Smooth muscle cell (in vitro differentiated cells): Measurements from ENCODE around the gene BATF3. TPM values are rescaled to one million over a fixed set of nuclear protein-coding genes. Genes with fewer than 3 reads are reported as not detected.

ENCODE experiments used
- DNase-seq: peaks from one replicate; lab custom pipeline; 2025; ENCODE audit not compliant: unreplicated experiment; lab: John Stamatoyannopoulos, UW
- H2AFZ ChIP-seq: fragments of 200-600 bp; sonication (generic); 2 replicates; pipeline ENCODE4 v1.6.0; 2016; ENCODE audit warnings: antibody characterized with exemption, low read depth, mild to moderate bottlenecking
- H3F3A ChIP-seq: fragments of 200-600 bp; sonication (generic); 2 replicates; pipeline ENCODE4 v1.6.0; 2017; ENCODE audit warnings: antibody characterized with exemption, low read depth
- H3K27ac ChIP-seq: fragments of 200-600 bp; sonication (generic); 2 replicates; pipeline ENCODE4 v1.5.1; 2016; ENCODE audit warnings: low read depth, mild to moderate bottlenecking
- H3K27me3 ChIP-seq: fragments of 200-600 bp; sonication (generic); 2 replicates; pipeline ENCODE4 v1.6.1; 2016; ENCODE audit warnings: low read depth, mild to moderate bottlenecking
- H3K36me3 ChIP-seq: fragments of 200-600 bp; sonication (generic); 2 replicates; pipeline ENCODE4 v1.5.1; 2016; ENCODE audit warnings: low read depth
- H3K4me1 ChIP-seq: fragments of 200-600 bp; sonication (generic); 2 replicates; pipeline ENCODE4 v1.5.1; 2016; ENCODE audit warnings: low read depth
- H3K4me2 ChIP-seq: fragments of 200-600 bp; sonication (generic); 2 replicates; pipeline ENCODE4 v1.6.0; 2016; ENCODE audit warnings: mild to moderate bottlenecking
- H3K4me3 ChIP-seq: fragments of 200-600 bp; sonication (generic); 2 replicates; pipeline ENCODE4 v1.5.1; 2016; ENCODE audit warnings: mild to moderate bottlenecking
- H3K79me2 ChIP-seq: fragments of 200-600 bp; sonication (generic); 2 replicates; pipeline ENCODE4 v1.6.0; 2016; ENCODE audit warnings: low read depth, mild to moderate bottlenecking
- H3K9ac ChIP-seq: fragments of 200-600 bp; sonication (generic); 2 replicates; pipeline ENCODE4 v1.6.0; 2016; ENCODE audit warnings: low read depth
- H3K9me3 ChIP-seq: fragments of 200-600 bp; sonication (generic); replicated peaks from 2 replicates; pipeline ENCODE4 v1.5.1; 2016; ENCODE audit warnings: low read depth
- H4K20me1 ChIP-seq: fragments of 200-600 bp; sonication (generic); 2 replicates; pipeline ENCODE4 v1.6.0; 2016; ENCODE audit warnings: low read depth
- WGBS: methylation state at CpG from one replicate; pipeline ENCODE4 v1.1.7; 2016; ENCODE audit warnings: low lambda C conversion rate; 5-methylcytosine and 5-hydroxymethylcytosine counted together
- polyA plus RNA-seq: library from polyadenylated mRNA; unstranded; fragments of >200 nt; fragmentation: Nextera tagmentation; extraction: Ambion mirVana; gene quantifications from 2 replicates; pipeline ENCODE4 v1.2.1, GENCODE V29; 2016
- total RNA-seq: library from RNA; depleted of rRNA; stranded (reverse); fragments of >200 nt; gene quantifications from 2 replicates; pipeline ENCODE4 v1.2.3, GENCODE V29; 2014
- TF ChIP-seq, protein P1 (sequence below): fragments of 200-600 bp; sonication (generic); IDR thresholded peaks from 2 replicates; pipeline ENCODE4 v1.5.1; 2017; ENCODE audit warnings: borderline replicate concordance, mild to moderate bottlenecking, antibody characterized with exemption; ENCODE audit not compliant: insufficient read depth, poor library complexity, severe bottlenecking

BATF3 gene
- total and polyA plus RNA-seq, 2 experiments from 2014 or later: 5.8 to 11.5 TPM

DNA sequence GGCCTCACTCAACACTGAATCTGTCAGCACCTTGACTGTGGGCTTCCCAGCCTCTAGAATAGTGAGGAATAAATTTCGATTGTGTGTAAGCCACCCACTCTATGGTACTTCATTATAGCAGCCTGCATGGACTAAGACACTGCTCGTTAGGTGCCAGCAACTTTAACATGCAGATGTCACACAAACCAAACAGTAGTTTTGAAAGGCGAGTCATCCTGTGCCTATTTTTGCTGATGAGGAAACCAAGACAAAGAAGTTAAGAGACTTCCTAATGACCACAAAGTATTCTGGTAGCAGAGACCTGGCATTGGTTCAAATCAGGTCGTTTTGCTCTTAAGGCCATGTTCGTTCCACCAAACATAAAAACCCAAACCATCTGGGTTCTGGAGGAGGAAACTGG is 42.9 kb downstream of the BATF3 start:
- TF ChIP-seq, protein P1, sequence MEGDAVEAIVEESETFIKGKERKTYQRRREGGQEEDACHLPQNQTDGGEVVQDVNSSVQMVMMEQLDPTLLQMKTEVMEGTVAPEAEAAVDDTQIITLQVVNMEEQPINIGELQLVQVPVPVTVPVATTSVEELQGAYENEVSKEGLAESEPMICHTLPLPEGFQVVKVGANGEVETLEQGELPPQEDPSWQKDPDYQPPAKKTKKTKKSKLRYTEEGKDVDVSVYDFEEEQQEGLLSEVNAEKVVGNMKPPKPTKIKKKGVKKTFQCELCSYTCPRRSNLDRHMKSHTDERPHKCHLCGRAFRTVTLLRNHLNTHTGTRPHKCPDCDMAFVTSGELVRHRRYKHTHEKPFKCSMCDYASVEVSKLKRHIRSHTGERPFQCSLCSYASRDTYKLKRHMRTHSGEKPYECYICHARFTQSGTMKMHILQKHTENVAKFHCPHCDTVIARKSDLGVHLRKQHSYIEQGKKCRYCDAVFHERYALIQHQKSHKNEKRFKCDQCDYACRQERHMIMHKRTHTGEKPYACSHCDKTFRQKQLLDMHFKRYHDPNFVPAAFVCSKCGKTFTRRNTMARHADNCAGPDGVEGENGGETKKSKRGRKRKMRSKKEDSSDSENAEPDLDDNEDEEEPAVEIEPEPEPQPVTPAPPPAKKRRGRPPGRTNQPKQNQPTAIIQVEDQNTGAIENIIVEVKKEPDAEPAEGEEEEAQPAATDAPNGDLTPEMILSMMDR: no peak
- Histone ChIP-seq H2AFZ (no peak overlapping the region), H3K4me3 (no peak overlapping the region), H3F3A (no peaks in the 10 kb centered on the region), H3K27ac (no peak overlapping the region), H3K79me2 (no peaks in the 10 kb centered on the region), H3K27me3 (no peaks in the 10 kb centered on the region), H4K20me1 (no peaks in the 10 kb centered on the region), H3K4me2 (no peak overlapping the region), H3K9ac (no peak overlapping the region), H3K4me1 (no peaks in the 10 kb centered on the region), H3K36me3 (no peaks in the 10 kb centered on the region), H3K9me3 (no peaks in the 10 kb centered on the region)
- WGBS: 87% methylated on average over 5 of the region's 5 CpGs
- no peak for DNase-seq

DNA sequence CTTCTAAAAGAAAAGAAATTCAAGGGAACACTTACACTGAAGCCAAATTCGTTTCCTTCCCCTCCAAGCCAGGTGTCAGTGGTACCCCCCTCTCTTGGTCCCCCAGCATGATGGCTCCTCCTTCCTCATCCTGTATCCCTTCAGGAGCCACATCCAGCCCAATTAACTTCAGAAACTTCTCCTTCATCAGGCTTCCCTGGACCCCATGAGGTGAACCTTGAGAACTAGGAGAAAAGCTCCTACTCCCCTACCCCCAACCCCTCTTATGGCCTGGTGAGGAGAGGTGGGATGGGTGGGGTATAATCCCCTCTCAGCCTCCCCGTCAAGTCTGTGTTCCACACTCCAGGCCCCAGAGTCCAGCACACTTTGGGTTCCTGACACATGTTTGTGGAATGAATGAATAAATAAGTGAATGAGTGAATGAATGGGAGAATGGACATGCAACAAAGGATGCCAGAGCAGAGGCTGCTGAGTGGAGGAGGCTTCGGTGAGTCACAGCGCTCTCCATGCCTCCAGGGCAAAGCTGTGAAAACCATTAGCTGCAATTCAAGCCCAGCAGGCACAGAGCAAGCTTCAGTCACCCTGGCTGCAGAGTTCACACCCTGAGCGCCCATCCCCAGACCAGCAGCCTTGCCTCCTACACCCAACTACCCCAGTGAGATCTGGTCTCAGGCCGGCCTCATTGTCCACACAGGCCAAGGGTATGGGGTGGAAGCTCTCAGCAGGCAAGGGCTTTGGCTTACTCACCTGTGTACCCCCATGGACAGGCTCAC is 43.8 kb downstream of the BATF3 start:
- no peak overlapping the region for H3K4me2 ChIP-seq
- 55% methylated on average over 6 of the region's 6 CpGs for WGBS
- no peaks in the 10 kb centered on the region for H3K9me3 ChIP-seq
- no peak overlapping the region for H2AFZ ChIP-seq
- TF ChIP-seq, protein P1: no peak
- no peaks in the 10 kb centered on the region for H3F3A ChIP-seq
- H3K36me3 ChIP-seq: no peaks in the 10 kb centered on the region
- no peak for DNase-seq
- H3K4me1 ChIP-seq: no peaks in the 10 kb centered on the region
- H4K20me1 ChIP-seq: no peaks in the 10 kb centered on the region
- H3K79me2 ChIP-seq: no peaks in the 10 kb centered on the region
- H3K4me3 ChIP-seq: no peak overlapping the region
- no peak overlapping the region for H3K9ac ChIP-seq
- H3K27ac ChIP-seq: no peak overlapping the region
- no peaks in the 10 kb centered on the region for H3K27me3 ChIP-seq

DNA sequence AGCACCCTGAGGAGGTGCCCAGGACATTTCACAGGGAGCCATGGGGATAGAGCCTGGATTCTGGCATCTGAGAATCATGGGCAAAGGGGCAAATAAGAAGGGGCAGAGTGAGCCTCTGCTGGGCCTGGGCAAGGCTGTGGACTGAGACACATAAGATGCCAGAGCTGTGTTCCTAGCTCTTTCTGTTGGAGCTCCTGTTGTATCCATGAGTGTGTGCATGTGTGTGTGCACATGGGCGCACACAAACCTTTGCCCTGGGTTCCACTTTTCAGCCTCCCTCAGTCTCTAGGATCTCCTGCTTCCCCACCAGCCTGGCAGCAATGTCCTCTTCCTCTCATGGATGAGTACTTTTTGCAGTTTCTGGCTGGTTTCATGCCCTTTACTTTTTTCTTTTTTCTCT is 47.0 kb downstream of the BATF3 start:
- no peak overlapping the region for H2AFZ ChIP-seq
- no peak for DNase-seq
- H3K27ac ChIP-seq: no peak overlapping the region
- H4K20me1 ChIP-seq: no peaks in the 10 kb centered on the region
- TF ChIP-seq, protein P1: no peak
- H3K4me1 ChIP-seq: no peaks in the 10 kb centered on the region
- H3K79me2 ChIP-seq: no peaks in the 10 kb centered on the region
- H3K27me3 ChIP-seq: no peaks in the 10 kb centered on the region
- H3K4me3 ChIP-seq: no peak overlapping the region
- no peaks in the 10 kb centered on the region for H3K9me3 ChIP-seq
- no peak overlapping the region for H3K4me2 ChIP-seq
- H3K9ac ChIP-seq: no peak overlapping the region
- H3F3A ChIP-seq: no peaks in the 10 kb centered on the region
- H3K36me3 ChIP-seq: no peaks in the 10 kb centered on the region
- WGBS: 100% methylated on average over 1 of the region's 1 CpG

DNA sequence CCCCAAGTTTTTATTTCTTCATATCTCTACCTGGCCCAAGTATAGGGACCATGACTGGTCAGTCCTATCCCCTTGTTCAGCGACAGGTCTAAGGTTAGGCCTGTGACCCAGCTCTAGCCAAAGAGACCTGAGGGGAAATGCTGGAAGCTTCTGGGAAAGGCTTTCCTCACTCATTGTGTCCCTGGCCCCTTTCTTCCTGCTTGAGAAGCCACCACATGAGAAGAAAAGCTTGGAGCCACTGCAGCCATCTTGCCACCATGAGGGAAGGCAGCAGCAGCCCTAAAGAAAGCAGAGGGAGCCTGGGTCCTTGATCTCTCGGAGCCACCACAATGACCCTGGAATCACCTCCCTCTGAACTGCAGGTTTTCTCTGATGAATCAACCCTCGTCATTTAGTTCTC is 47.7 kb downstream of the BATF3 start:
- Histone ChIP-seq H4K20me1 (no peaks in the 10 kb centered on the region), H3K9me3 (no peaks in the 10 kb centered on the region), H3K4me2 (no peak overlapping the region), H3K9ac (no peak overlapping the region), H3F3A (no peaks in the 10 kb centered on the region), H2AFZ (no peak overlapping the region), H3K4me1 (no peaks in the 10 kb centered on the region), H3K27me3 (no peaks in the 10 kb centered on the region), H3K79me2 (no peaks in the 10 kb centered on the region), H3K4me3 (no peak overlapping the region), H3K36me3 (no peaks in the 10 kb centered on the region), H3K27ac (no peak overlapping the region)
- 97% methylated on average over 3 of the region's 3 CpGs for WGBS
- no peak for DNase-seq
- TF ChIP-seq, protein P1: no peak
